GM21786 (cell line): ENCODE data around the gene MPZL3.

ENCODE experiments used
- ATAC-seq: cut with Tn5 transposase; IDR thresholded peaks from one replicate; pipeline ENCODE4 v1.9.1; 2021; ENCODE audit not compliant: unreplicated experiment

The MPZL3 gene

GRCh38 chr11:118232659-118233058 lies 19.5 kb downstream of the MPZL3 start:
- no peak for ATAC-seq

GRCh38 chr11:118231461-118231860 lies 20.7 kb downstream of the MPZL3 start:
- ATAC-seq: no peak

GRCh38 chr11:118230088-118230487 lies 22.1 kb downstream of the MPZL3 start:
- ATAC-seq: no peak

- ATAC-seq: no peak
Observed at GRCh38 chr11:118229274-118229847, 22.8 kb downstream of the MPZL3 start.

- ATAC-seq: peak; percentile 73
Observed at GRCh38 chr11:118227865-118228785, 24.0 kb downstream of the MPZL3 start.

GRCh38 chr11:118226781-118227180 lies 25.4 kb downstream of the MPZL3 start:
- ATAC-seq: no peak

- no peak for ATAC-seq
Observed at GRCh38 chr11:118226296-118226695, 25.9 kb downstream of the MPZL3 start.

- ATAC-seq: no peak
Observed at GRCh38 chr11:118224511-118225188, 27.5 kb downstream of the MPZL3 start, which contains the start of gene JAML. TSS of gene JAML (minus strand) at chr11:118225011. CDS start at chr11:118214866, 10,145 bp downstream.

GRCh38 chr11:118223992-118224391 lies 28.2 kb downstream of the MPZL3 start:
- ATAC-seq: no peak

- ATAC-seq: no peak
Observed at GRCh38 chr11:118223570-118223969, 28.6 kb downstream of the MPZL3 start.

- no peak for ATAC-seq
Observed at GRCh38 chr11:118222437-118222836, 29.7 kb downstream of the MPZL3 start.

GRCh38 chr11:118221419-118221818 lies 30.7 kb downstream of the MPZL3 start:
- no peak for ATAC-seq

- ATAC-seq: no peak
Observed at GRCh38 chr11:118219732-118220131, 32.4 kb downstream of the MPZL3 start.

GRCh38 chr11:118219244-118219643 lies 32.9 kb downstream of the MPZL3 start:
- no peak for ATAC-seq

- ATAC-seq: no peak
Observed at GRCh38 chr11:118217575-118217974, 34.6 kb downstream of the MPZL3 start.

- peak; percentile 68 for ATAC-seq
Observed at GRCh38 chr11:118216621-118217481, 35.3 kb downstream of the MPZL3 start.

- no peak for ATAC-seq
Observed at GRCh38 chr11:118215765-118216164, 36.4 kb downstream of the MPZL3 start.

- no peak for ATAC-seq
Observed at GRCh38 chr11:118215262-118215661, 36.9 kb downstream of the MPZL3 start.

- no peak for ATAC-seq
Observed at GRCh38 chr11:118214210-118214914, 37.8 kb downstream of the MPZL3 start.

GRCh38 chr11:118213781-118214180 lies 38.4 kb downstream of the MPZL3 start:
- no peak for ATAC-seq
